WTC11 (cell line): ENCODE data around the gene CNFN. TPM values are rescaled to one million over a fixed set of nuclear protein-coding genes. Genes with fewer than 3 reads are reported as not detected.

Source experiments
- ATAC-seq: fragments of 200-7000 bp; cut with Tn5 transposase; 2 replicates; pipeline ENCODE4 v1.10.0; 2021; ENCODE audit warnings: mild to moderate bottlenecking, moderate library complexity
- CTCF ChIA-PET: fragments of 300-600 bp; sonication (Branson Sonifier 250); formaldehyde crosslinking; loops from one replicate; lab custom pipeline; 2021; ENCODE audit warnings: antibody characterized with exemption; lab: Charles Lee
- POLR2A ChIA-PET: fragments of 350-600 bp; sonication (Branson Sonifier 250); formaldehyde crosslinking; loops from one replicate; lab custom pipeline; 2021; ENCODE audit warnings: antibody characterized with exemption; lab: Charles Lee
- DNase-seq: peaks from one replicate; pipeline ENCODE4 v3.0.0; 2021; ENCODE audit warnings: low spot score
- H3K27ac Mint-ChIP-seq: 2 replicates; pipeline ENCODE4 v1.8.0; 2021; ENCODE audit warnings: mixed read lengths
- H3K27me3 Mint-ChIP-seq: 2 replicates; pipeline ENCODE4 v1.8.0; 2021; ENCODE audit warnings: low read depth, mild to moderate bottlenecking, moderate library complexity, mixed read lengths
- H3K36me3 Mint-ChIP-seq: 2 replicates; pipeline ENCODE4 v1.8.0; 2021; ENCODE audit warnings: mixed read lengths
- H3K4me1 Mint-ChIP-seq: 2 replicates; pipeline ENCODE4 v1.8.0; 2022; ENCODE audit warnings: mixed read lengths
- H3K4me3 Mint-ChIP-seq: 2 replicates; pipeline ENCODE4 v1.8.0; 2021; ENCODE audit warnings: mild to moderate bottlenecking, moderate library complexity, mixed read lengths
- H3K9me3 Mint-ChIP-seq: 2 replicates; pipeline ENCODE4 v1.8.0; 2021; ENCODE audit warnings: mixed read lengths
- FOXP4 ChIP-seq: sonication (generic); formaldehyde crosslinking; IDR thresholded peaks from 2 replicates; pipeline ENCODE4 v1.8.0; 2022; ENCODE audit warnings: mild to moderate bottlenecking, missing genetic modification reagents
- HMGXB4 ChIP-seq: sonication (generic); formaldehyde crosslinking; IDR thresholded peaks from 2 replicates; pipeline ENCODE4 v1.8.1; 2023; ENCODE audit warnings: mild to moderate bottlenecking, moderate library complexity, missing genetic modification reagents
- IRF1 ChIP-seq: sonication (generic); formaldehyde crosslinking; IDR thresholded peaks from 2 replicates; pipeline ENCODE4 v1.8.0; 2023; ENCODE audit warnings: missing genetic modification reagents
- MAX ChIP-seq: sonication (generic); formaldehyde crosslinking; IDR thresholded peaks from 2 replicates; pipeline ENCODE4 v1.8.0; 2022; ENCODE audit warnings: mild to moderate bottlenecking, missing genetic modification reagents
- NFATC4 ChIP-seq: fragments of 250-450 bp; sonication (Bioruptor Pico); IDR thresholded peaks from 2 replicates; pipeline ENCODE4 v1.9.0; 2021; ENCODE audit warnings: mild to moderate bottlenecking
- NFE2L1 ChIP-seq: sonication (generic); formaldehyde crosslinking; IDR thresholded peaks from 2 replicates; pipeline ENCODE4 v1.8.1; 2023; ENCODE audit warnings: missing genetic modification reagents
- NR3C1 ChIP-seq: sonication (generic); formaldehyde crosslinking; conservative IDR thresholded peaks from 2 replicates; pipeline ENCODE4 v1.8.1; 2023; ENCODE audit warnings: low read depth, mild to moderate bottlenecking, missing genetic modification reagents
- RELA ChIP-seq: sonication (generic); formaldehyde crosslinking; IDR thresholded peaks from 2 replicates; pipeline ENCODE4 v1.8.1; 2022; ENCODE audit warnings: missing genetic modification reagents, mild to moderate bottlenecking, borderline replicate concordance
- STAT6 ChIP-seq: sonication (generic); formaldehyde crosslinking; conservative IDR thresholded peaks from 2 replicates; pipeline ENCODE4 v1.8.1; 2023; ENCODE audit warnings: mild to moderate bottlenecking, low read depth, missing genetic modification reagents, moderate library complexity
- TP53 ChIP-seq: sonication (generic); formaldehyde crosslinking; IDR thresholded peaks from 2 replicates; pipeline ENCODE4 v1.8.1; 2023; ENCODE audit warnings: mild to moderate bottlenecking, missing genetic modification reagents
- ZNF138 ChIP-seq: sonication (generic); formaldehyde crosslinking; conservative IDR thresholded peaks from 2 replicates; pipeline ENCODE4 v1.8.1; 2022; ENCODE audit warnings: mild to moderate bottlenecking, moderate library complexity, missing genetic modification reagents
- ZNF317 ChIP-seq: sonication (generic); formaldehyde crosslinking; IDR thresholded peaks from 2 replicates; pipeline ENCODE4 v1.8.1; 2023; ENCODE audit warnings: low read depth, mild to moderate bottlenecking, moderate library complexity, missing genetic modification reagents, borderline replicate concordance
- ZNF532 ChIP-seq: fragments of 250-450 bp; sonication (Bioruptor Pico); IDR thresholded peaks from 2 replicates; pipeline ENCODE4 v1.9.0; 2021; ENCODE audit warnings: mild to moderate bottlenecking, borderline replicate concordance
- total RNA-seq: library from RNA; stranded (reverse); gene quantifications from 3 replicates; pipeline ENCODE4 v1.2.3, GENCODE V29; 2021

CNFN gene
- total RNA-seq, 1 experiment from 2014 or later, result 9.6 TPM

- H3K9me3 Mint-ChIP-seq, result peaks cover 5% of the 10 kb centered on the region; the same call in 1 of the 2 replicates
- no peak overlapping the region; the same call in 1 of the 2 replicates for H3K4me3 Mint-ChIP-seq
- CTCF ChIA-PET, result interaction anchor here (0.7 to 2.2 kb wide), 12 partner anchors 9 to 71 kb away, joined by 3 to 23 read pairs (median 9); no protein-coding TSS in a partner anchor
- no peak overlapping the region for H3K27ac Mint-ChIP-seq
- peak; percentile 7 for ATAC-seq
- H3K27me3 Mint-ChIP-seq, result no peaks in the 10 kb centered on the region
- POLR2A ChIA-PET, result interaction anchor here (0.8 to 1.5 kb wide), 2 partner anchors 66 to 261 kb away, joined by 3 to 7 read pairs; no protein-coding TSS in a partner anchor
- peaks cover 57% of the 10 kb centered on the region for H3K4me1 Mint-ChIP-seq
- peaks cover 23% of the 10 kb centered on the region for H3K36me3 Mint-ChIP-seq
- 0 out of 2 replicates have a peak, but pooled peaks have one; percentile 32 for TF ChIP-seq HMGXB4
- peak; percentile 42; the same call in 1 of the 2 replicates for TF ChIP-seq TP53 (CRISPR knock-in tag)
- 0 out of 2 replicates have a peak, but pooled peaks have one; percentile 17 for TF ChIP-seq ZNF532
- TF ChIP-seq RELA (CRISPR knock-in tag), result peak; percentile 34; the same call in 1 of the 2 replicates
- TF ChIP-seq IRF1 (CRISPR knock-in tag), result no peak
- TF ChIP-seq ZNF138, result peak; percentile 80; the same call in 1 of the 2 replicates
- no peak for TF ChIP-seq NFE2L1 (CRISPR knock-in tag)
- TF ChIP-seq ZNF317 (CRISPR knock-in tag), result no peak
- TF ChIP-seq MAX, result peak; percentile 59
- no peak for TF ChIP-seq NFATC4 (CRISPR knock-in tag)
- 0 out of 2 replicates have a peak, but pooled peaks have one; percentile 81 for TF ChIP-seq STAT6 (CRISPR knock-in tag)
- 0 out of 2 replicates have a peak, but pooled peaks have one; percentile 83 for TF ChIP-seq NR3C1 (CRISPR knock-in tag)
- TF ChIP-seq FOXP4, result 0 out of 2 replicates have a peak, but pooled peaks have one; percentile 42
- no peak for DNase-seq
These were observed 20.5 kb downstream of the CNFN start for GRCh38 chr19:42369433-42370067.
